Measurements from ENCODE around the gene EPHB1.
"Not testable (repeated sequence)": the region's sequence is repeated elsewhere in the genome, so short reads cannot be mapped to it uniquely, and the experiment has no call there.

The EPHB1 gene

GRCh38 chr3:135056733-135057310 lies 261.8 kb downstream of the EPHB1 start:
- DNase-seq: no peak

- no peak for DNase-seq
Measured at GRCh38 chr3:135057996-135058395, 262.9 kb downstream of the EPHB1 start.

- no peak for DNase-seq
Measured at GRCh38 chr3:135059580-135059979, 264.5 kb downstream of the EPHB1 start.

GRCh38 chr3:135066844-135067727 lies 272.0 kb downstream of the EPHB1 start:
- not testable (repeated sequence) for DNase-seq

- no peak for DNase-seq
Measured at GRCh38 chr3:135068011-135068410, 273.0 kb downstream of the EPHB1 start.

- no peak for DNase-seq
Measured at GRCh38 chr3:135069406-135069805, 274.3 kb downstream of the EPHB1 start.

- no peak for DNase-seq
Measured at GRCh38 chr3:135071483-135071882, 276.4 kb downstream of the EPHB1 start.

GRCh38 chr3:135072431-135072830 lies 277.4 kb downstream of the EPHB1 start:
- DNase-seq: no peak

- no peak for DNase-seq
Measured at GRCh38 chr3:135075157-135075556, 280.1 kb downstream of the EPHB1 start.

- no peak for DNase-seq
Measured at GRCh38 chr3:135076341-135076740, 281.3 kb downstream of the EPHB1 start.

- no peak for DNase-seq
Measured at GRCh38 chr3:135077186-135077585, 282.1 kb downstream of the EPHB1 start.

- DNase-seq: no peak
Measured at GRCh38 chr3:135078283-135078682, 283.2 kb downstream of the EPHB1 start.

- no peak for DNase-seq
Measured at GRCh38 chr3:135079095-135079494, 284.0 kb downstream of the EPHB1 start.

- DNase-seq: no peak
Measured at GRCh38 chr3:135081451-135081850, 286.4 kb downstream of the EPHB1 start.

GRCh38 chr3:135081856-135082434 lies 286.9 kb downstream of the EPHB1 start:
- DNase-seq: no peak

GRCh38 chr3:135082706-135083105 lies 287.6 kb downstream of the EPHB1 start:
- DNase-seq: no peak

GRCh38 chr3:135083179-135083578 lies 288.1 kb downstream of the EPHB1 start:
- no peak for DNase-seq

- no peak for DNase-seq
Measured at GRCh38 chr3:135083756-135084155, 288.7 kb downstream of the EPHB1 start.

GRCh38 chr3:135084405-135084804 lies 289.3 kb downstream of the EPHB1 start:
- DNase-seq: no peak

GRCh38 chr3:135084976-135085375 lies 289.9 kb downstream of the EPHB1 start:
- no peak for DNase-seq

- no peak for DNase-seq
Measured at GRCh38 chr3:135085652-135086436, 290.8 kb downstream of the EPHB1 start.

- no peak for DNase-seq
Measured at GRCh38 chr3:135087782-135088181, 292.7 kb downstream of the EPHB1 start.

- DNase-seq: no peak
Measured at GRCh38 chr3:135089451-135089850, 294.4 kb downstream of the EPHB1 start.
